GM18526 (cell line): Measurements from ENCODE around the gene SH3PXD2B.

Experiments used
- POLR2A ChIP-seq: IDR thresholded peaks from 3 replicates; pipeline ENCODE4 v1.6.1; 2011; ENCODE audit not compliant: insufficient read length; ENCODE audit errors: extremely low read depth

SH3PXD2B gene

DNA sequence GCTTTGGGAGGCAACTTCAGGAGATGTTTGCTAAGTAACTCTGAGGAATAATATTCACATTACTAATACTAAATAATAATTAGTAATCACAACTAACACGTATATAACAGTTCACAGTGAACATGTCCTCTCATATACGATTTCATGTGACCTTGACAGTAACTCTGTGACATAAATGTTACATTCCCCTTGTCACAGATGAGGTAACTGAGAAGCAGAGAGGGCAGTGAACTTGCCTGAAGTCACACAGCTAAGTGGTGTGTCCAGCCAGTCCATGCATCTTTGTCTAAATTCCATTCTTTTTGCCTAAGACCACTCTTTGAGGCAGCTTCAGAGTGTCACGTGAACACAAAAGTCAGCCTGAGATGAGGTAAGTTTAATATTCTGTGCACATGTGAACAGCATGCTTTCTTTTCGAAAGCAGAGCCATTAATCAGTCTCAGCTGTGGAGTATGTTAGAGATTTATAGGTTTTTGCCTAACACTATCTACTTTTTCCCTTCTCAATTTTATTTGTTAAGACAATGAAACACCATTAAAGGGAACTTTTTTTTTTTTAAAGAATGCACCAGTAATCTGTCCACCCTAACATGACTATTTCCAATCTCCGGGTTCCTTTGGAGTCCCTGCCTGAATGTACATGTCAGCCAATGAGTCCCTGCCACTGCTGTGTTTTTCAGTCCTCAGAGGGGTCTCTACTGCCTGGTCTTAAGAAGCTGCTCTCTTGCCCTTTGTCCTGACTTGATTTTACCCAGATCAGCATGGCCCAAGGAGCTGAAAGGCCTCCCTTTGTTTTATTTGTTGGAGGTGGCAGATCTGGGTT, 43.5 kb downstream of the SH3PXD2B start:
- no peak for TF ChIP-seq POLR2A

DNA sequence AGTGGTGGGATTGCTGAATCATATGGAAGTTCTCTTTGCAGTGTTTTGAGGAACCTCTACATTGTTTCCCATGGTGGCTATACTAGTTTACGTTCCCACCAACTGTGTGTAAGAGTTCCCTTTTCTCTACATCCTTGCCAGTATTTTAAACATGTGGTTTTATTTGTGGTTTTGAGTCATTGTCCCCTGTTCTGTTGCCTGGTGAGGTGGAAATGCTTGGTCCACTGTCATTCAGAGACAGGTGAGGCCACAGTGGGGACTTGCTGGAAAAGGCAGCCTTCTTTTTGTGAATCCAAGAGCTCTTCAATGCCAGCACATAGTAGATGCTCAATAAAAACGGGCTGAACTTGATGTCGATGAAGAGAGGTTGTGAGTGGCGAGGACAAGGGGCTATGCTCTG, 44.2 kb downstream of the SH3PXD2B start:
- no peak for TF ChIP-seq POLR2A

DNA sequence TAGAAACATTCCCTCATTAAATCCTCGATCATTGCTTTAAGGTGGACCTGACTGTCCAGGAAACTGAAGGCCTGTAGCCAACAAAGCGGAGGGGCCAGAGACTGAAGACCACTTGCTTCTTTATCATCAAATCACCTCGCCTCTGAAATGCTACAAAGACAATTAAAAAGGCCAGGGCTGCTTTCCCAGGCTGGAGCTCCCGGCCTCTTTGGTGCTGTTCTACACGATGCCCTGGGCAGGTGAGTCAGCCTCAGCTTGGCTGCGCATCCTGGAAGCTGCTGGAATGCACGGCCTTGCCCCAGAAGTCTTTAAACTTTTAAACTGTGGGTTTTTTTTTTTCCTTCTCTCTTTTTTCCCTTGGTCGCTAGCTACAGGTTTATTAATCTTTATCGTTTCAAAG, 46.5 kb downstream of the SH3PXD2B start:
- TF ChIP-seq POLR2A: no peak

DNA sequence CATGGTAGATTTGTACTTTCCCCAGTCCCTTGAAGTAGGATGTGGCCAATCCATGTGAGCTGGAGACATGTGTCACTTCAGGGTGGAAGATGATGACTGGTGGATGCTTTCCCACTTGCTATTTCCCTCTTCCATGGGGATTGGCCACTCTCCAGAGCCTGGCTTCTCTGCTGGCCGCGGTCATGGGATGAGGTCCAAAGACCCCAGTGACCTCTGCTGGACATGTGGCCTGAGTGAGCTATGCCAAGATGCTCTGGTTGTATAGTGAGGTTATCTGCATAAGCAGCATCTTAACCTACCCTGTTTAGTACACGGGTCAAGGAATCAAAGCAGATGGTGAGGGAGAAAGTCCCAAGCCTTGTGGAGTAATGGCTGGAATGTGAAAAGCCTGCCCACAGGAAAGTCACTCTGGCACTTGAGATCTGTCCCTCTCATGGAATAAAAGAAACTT, 47.1 kb downstream of the SH3PXD2B start:
- TF ChIP-seq POLR2A: no peak

DNA sequence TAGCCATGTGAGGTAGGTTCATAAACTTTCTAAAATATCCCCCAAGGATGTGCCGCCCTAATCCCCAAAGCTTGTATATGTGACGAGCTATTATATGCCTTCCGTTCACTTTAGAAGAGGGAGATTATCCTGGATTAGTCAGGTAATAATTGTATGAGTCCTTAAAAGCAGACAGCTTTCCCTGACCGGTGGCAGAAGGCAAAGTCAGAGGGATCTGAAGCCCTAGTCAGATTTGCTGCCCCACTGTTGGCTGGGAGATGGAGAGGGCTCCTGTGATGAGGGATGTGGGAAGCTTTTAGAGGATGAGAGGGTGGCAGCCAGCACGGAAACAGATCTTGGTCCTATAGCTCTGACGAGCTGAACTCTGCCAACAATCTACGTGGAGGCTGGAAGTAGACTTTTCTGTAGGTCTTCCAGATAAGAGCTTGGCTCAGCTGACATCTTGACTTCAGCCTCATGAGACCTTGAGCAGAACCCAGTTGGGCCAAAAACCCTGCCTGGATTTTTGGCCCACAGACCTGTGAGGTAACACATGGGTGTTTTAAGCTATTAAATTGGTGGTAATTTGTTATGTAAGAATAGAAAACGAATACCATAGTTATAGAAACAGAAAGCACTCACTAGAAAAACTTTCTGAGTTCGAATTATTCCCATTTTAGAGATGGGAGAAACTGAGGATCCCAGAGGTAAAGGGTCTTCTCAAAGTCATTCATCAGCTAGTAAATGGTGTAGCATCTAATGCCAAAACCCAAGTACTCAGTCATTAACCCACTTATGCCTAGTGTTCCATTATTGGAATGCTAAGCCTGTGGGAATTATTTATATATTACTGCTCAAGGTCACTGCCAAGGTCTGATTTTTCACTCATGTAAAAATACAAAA, 48.9 kb downstream of the SH3PXD2B start:
- TF ChIP-seq POLR2A: no peak

DNA sequence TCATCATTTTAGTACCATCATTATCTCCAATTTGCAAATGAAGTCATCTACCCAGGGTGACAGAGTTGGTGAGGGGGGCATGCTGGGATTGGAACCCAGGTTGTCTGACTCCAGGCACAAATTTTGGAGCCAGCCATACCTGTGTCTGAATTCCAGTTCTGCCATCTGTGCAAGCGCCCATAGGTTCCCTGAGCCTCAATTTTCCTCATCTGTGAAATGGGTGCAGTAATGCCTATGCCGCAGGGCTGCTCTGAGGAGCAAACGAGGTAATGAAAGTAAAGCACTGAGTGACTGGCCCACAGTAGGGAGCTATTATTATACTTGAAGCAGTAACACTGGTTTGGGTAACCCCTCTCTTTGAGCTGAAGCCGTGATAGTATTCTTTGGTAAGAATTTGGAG, 49.6 kb downstream of the SH3PXD2B start:
- TF ChIP-seq POLR2A: no peak

DNA sequence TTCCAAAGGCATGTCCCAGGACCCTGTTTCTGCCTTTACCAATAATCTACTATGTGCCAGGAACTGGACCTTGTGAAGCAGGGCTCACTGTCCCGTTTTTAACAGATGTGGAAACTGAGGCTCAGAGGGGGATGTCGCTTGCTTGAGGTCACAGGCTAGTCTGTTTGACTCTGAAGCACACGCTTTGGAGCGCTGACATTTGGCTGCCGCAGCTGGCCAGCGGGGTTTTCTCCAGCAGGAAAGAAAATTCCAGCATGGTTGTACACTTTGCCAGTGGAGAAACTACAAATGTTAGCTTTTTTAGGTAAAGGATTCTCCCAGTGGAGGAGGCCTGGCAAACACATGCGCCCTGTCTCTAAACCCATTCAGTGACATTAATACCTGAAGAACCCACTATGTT, 50.5 kb downstream of the SH3PXD2B start:
- TF ChIP-seq POLR2A: no peak

DNA sequence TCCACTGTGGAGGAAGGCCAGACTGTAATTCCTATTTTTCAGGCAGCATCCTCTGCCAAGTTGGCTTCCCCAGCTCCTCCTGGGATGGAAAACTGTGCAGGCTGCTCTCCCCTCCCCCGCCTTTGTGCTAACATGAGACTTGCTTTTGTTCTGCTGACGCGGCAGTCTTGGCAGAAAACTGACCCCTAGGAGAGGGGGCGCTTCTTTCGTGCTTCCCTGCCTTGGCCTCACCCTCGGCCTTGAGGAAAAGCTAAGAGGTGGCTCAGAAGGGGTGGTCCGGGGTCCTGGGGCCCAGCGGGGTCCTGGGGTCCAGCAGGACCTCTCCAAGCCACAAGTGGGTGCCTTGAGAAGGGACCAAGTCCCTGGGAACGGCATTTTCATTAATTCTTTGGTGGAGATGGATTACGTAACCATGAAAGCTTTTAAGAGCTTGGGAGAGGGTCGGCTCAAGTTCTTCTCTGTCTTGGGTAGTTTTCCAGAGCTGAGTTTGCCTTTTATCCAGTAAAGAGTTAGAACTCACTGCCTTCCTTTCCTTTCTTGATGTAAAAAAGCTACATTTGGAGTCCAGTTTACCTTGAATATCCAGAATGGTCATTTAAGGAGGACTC, 51.0 kb downstream of the SH3PXD2B start:
- no peak for TF ChIP-seq POLR2A

DNA sequence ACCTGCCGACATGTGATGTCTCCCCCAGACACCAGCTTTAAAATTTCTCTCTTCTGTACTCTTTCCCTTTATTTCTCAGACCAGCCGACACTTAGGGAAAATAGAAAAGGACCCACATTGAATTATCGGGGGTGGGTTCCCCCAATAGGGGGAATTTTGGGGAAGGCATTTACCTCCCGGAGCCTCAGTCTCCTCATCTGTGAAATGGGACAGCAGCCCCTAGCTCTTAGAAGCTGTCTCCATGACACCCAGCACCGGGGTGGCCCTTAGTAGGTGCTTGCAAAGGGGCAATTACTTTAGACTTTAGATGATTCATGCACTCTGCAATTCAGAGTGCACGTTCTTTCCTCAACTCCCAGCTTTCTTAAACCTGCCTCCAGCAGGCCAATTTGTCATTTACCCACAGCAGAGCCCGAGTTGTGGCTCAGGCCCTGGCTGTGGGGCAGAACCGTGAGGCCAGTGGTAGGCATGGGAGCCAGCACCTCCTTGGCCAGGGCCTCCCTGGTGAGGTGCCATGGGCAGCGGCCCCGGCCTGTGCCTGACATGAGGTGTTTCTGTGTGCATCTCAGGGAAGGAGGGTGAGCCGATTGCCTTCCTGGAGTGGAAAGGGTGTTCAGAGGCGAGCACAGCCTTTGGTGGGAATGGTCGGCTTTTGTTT, 51.7 kb downstream of the SH3PXD2B start:
- TF ChIP-seq POLR2A: no peak

DNA sequence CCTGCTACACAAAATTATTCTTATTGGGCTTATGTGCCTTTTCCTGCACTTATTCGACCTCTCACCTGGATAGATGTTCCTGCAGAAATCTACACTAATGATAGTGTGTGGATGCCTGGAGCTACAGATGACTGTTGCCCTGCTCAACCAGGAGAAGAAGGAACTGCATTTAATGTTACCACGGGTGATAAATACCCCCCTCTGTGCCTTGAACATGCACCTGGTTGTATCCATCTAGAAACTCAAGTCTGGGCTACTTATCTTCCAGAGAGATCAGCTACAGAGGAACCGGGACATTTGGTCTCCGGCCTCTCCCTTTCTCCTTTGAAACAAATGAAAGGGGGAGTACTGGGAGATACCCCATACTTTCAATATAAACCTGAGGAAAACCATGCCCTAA, 54.5 kb downstream of the SH3PXD2B start:
- TF ChIP-seq POLR2A: no peak

DNA sequence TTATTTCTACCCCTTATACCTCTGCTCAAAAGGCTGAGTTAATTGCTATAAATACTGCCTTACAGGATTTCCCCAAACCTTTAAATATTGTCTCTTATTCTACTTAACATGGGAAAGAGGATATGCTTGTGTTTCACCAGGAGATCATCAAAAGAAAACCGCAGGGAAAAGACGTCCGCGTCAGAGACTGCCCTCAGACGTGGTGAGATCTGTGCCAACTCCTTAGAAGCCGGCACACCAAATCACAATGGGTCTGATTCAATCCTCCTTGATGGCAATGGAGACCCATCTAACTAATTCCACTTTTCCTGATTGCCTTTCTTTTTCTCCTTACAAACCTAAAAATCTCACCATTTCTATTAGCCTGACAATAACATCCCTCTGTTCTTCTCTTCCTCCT, 55.0 kb downstream of the SH3PXD2B start:
- no peak for TF ChIP-seq POLR2A

DNA sequence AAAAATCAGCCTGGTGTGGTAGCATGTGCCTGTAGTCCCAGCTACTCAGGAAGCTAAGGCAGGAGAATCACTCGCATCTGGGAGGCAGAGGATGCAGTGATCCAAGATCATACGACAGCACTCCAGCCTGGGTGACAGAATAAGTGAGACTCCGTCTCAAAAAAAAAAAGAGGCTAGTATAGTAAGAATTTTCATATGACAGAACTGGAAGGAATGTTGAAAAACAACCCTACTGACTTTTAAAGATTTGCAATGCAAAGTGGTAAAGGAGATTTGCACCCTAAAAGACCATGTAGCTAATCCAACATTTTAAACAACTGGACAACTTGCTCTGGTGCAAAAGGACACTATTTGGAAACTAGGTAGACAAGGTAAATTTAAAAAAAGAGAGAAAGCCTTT, 58.1 kb downstream of the SH3PXD2B start:
- TF ChIP-seq POLR2A: no peak

DNA sequence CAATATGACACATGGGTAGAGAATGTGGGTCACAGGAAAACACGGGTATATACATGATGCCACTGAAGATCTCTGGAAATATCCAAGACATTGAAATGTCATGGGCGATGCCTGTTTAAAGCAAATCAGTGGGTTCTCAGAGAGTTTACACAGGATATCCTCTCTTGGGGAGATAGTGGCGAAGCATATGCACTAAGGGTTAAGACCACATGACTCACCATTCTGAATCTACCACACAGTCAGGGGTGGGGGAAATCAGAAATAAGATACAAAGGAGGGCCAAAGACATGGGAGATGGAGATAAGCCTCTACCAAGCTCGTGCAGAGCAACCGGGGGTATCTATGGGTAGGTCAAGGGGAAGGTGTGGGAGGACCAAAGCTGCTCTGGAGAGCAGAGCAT, 58.8 kb downstream of the SH3PXD2B start:
- TF ChIP-seq POLR2A: no peak

DNA sequence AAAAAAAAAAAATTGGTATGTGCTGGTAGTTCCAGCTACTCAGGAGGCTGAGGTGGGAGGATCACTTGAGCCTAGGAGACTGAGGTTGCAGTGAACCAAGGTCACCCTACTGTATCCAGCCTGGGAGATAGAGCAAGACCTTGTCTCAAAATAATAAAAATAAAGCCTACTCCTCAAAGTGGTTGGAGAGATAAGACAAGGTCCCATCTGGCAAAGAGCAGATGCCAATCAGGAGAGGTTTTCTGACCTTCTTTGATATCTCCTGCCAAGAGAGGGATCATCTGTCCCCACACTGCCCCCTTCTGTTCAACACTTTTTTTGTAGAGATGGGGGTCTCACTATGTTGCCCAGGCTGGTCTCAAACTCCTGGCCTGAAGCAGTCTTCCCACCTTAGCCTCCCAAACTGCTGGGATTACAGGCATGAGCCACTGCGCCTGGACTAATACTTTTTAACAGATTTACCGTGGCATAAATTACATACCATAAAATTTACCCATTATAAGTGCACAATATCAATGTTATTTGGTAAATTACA, 64.7 kb downstream of the SH3PXD2B start:
- no peak for TF ChIP-seq POLR2A

DNA sequence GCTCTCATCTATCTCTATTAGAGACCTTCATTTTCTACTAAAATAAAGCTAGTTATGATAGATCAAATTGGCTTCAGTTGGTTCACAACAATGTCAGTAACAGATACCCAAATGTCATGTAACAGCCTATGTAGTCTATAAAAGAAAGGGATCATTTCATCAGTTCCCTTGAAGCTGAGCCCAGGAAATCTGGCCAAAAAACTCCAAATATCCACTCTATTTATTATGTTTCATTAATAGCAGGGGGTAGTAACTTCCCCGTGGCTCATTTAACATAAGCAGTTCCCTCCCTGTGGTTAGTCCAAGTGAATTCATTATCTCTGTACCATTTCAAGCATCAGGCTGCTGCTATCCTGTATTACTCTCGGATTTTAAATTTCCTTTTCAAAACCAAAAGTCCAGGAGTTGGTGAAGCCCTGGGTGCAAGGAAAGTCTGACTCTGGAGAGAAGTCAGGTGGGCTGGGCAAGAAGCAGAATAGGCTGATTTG, 66.0 kb downstream of the SH3PXD2B start:
- no peak for TF ChIP-seq POLR2A
